NOMO-1 (cell line): Measurements from ENCODE around the gene CCDC51.

ENCODE experiments used
- DNase-seq, 2 experiments: peaks; one replicate each; lab custom pipeline; 2025; ENCODE audit not compliant: unreplicated experiment in 2 of 2; lab: John Stamatoyannopoulos, UW

The CCDC51 gene

DNA sequence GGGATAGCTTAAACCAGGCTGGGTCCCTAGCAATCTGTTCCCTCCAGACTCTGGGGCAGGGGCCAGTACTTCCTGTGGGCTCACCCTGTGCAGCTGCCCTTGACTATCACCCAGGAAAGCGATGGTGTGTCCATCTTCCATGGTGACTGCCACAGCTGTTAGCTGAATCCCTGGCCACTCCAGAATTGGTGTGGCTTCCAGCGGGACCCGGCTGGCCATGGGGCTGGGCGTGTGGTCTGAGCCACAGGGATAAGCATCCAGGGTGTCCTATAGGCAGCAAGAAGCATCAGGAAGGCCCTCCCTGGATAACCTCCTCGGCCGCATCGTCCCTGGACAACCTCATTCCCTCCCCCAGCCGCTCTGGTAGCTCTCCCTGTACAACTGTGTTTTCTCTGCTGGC lies 17.2 kb downstream of the CCDC51 start:
- no peak for DNase-seq

DNA sequence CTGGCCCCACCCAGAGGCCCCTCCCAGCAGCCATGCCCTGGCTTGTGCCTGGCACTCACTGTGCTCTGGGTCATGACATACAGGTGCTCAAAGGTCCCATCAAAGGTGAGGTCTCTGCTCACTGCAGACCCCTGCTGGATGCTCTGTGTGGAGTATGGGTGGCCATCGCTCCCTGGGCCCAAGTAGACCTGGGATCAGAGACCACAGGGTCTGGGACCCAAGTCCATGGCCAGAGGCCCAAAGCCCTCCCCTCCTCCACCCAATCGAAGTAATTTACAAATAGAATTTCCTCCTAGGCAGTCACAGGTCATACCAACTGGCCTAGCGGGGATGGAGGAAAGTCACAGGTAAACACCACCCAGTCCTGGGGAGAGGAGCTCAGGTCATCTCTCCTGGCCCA lies 17.6 kb downstream of the CCDC51 start:
- no peak for DNase-seq

DNA sequence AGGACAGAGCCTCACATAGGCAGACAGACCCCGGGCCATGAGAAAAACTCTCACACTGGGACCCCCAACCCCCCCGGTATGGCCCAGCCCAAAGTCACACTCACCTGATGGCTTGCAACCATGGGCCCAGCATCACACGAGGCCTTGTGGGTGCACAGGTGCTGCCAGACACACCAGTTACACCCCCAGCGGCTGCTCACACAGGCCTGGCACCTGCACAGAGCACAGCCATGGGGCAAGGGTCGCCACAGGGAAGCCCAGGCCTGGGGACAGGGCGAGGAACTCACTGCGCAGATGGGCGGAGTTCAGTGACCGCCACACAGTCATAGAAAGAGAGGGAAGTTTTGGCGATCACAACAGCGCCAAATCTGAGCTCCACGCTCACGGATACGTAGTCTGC lies 19.4 kb downstream of the CCDC51 start:
- DNase-seq = no peak

DNA sequence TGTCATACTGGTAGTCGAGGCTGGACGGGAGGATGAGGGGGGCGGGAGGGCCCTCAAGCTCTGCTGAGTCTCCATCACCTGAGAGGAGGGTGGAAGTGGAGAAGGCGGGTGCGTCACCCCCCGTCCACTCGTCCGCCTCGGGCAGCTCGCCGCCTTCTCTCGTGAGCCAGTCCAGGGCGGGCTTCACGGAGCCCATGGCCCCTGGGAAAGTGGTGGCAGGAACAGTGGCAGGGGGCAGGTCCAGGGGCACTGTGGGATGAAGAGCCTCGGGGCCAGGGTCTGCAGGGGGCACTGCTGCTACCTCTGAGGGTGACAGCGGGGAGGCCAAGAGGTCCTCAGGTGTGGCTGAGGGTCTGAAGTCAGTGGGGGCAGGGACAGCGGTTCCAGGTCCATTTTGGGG lies 20.3 kb downstream of the CCDC51 start:
- no peak for DNase-seq

DNA sequence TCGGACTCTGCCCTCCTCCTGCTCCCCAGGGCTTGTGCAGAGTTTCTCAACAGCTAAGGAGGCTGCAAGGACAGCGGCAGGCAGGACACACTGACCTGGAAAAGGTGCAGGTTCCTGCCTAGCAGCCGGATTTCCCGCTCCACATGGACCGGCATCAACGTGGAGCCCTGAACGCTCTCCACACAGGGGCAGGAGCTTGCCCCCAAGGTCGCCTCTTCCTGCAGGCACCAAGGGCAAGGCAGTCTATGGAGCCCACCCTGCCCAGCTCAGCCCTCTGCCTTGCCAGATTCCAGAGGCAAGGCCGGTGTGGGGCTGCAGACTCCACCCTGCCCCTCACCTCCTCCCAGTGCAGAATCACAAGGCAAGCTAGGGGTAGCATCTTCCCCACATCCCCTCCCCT lies 20.8 kb downstream of the CCDC51 start:
- DNase-seq = no peak

DNA sequence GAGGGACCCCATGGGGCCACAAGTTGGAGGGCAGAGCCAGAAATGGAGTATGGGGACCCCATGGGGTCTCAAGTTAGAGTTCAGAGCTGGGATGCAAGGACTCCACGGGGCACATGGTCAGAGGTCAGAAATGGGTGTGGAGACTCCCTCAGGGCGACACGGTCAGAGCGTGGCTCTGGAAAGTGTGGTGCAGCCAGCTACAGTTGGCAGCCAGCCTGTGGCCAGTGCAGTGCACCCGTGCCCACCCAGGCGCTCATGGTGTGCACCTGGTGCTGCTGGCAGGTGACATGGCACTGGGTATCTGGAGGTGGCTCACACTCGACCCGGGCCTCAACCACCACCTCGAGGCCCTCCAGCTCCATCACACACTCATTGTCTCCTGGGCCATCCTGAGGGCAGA lies 21.3 kb downstream of the CCDC51 start:
- DNase-seq = no peak

DNA sequence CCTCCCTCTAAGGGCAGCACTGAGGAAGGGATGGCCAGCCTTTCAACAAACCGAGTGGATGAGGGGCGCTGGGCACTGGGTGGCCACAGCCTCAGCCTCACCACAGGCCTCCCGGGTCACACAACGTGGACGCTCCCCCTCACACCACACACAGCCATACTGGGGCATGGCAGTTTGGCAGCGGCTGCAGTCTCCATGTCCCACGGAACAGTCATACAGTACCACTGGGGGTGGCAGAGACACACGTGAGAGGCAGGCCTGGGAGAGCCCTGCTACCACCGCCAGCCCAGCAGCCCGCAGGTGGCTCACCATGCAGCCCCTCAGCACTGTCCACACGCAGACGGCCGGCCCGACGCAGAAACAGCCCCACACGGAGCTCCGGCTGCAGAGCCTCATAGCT lies 21.8 kb downstream of the CCDC51 start:
- DNase-seq = no peak

DNA sequence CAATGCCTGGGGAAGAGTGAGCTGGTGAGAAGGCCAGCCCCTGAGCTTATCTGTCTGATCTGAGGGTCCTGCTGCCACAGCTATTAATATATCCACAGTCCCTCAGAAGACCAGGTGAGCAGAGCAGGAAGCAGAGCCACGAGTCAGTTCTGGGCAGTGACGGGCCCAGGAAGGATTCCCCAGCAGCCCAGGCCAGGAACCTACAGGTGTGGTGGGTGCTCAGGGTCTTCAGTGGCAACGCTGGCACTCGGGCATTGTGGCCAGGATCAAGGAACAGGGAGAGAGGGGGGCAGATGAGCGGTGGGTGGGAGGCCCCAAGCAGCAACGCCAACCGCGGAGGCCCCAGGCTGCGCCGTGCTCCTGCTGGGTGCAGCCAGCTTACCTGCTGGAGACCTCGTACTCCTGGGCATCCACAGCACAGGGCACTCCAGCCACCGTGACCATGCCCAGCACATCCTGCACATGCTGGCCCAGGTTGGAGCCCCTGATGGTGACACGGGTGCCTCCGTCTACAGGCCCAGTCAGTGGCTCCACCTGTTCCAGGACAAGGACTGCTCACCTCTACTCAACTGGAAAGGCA lies 22.3 kb downstream of the CCDC51 start:
- no peak for DNase-seq

DNA sequence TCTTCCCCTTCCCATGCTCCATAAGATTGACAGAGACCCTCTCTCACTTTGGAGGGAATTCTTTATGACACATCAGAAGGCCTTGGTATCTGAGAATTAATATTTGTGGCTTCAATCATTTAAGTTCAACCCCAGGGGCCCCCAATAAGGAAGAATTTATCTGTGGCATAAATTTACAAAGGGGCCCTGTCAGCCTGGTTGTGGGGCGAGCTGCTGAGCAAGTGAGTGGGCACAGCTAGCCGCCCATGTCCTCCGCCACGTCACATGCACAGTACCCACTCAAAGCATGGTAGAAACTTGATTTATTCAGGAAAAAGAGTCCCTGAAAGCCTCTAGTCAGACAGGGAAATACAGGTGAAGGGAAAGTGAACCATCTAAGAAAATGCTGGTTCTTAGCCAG lies 23.4 kb downstream of the CCDC51 start:
- no peak for DNase-seq

DNA sequence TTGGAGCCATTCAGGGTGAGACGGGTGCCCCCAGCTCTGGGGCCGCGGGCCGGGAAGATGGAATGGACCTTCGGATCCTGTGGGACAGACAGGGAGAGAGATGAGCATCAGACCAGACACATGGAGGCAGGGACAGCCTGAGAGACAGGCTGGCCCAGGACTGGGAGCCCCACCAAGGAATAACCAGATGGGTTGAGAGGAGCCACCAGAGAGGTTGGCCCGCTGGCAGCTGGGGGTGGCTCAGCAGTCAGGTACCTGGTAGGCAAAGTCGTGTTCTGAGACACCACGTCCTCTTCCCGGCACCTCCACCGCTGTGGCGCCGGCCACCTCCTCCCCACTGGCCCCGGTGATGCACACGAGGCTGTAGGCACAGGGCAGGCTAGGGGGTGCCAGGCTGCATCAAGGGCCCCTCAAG lies 23.8 kb downstream of the CCDC51 start:
- no peak for DNase-seq

DNA sequence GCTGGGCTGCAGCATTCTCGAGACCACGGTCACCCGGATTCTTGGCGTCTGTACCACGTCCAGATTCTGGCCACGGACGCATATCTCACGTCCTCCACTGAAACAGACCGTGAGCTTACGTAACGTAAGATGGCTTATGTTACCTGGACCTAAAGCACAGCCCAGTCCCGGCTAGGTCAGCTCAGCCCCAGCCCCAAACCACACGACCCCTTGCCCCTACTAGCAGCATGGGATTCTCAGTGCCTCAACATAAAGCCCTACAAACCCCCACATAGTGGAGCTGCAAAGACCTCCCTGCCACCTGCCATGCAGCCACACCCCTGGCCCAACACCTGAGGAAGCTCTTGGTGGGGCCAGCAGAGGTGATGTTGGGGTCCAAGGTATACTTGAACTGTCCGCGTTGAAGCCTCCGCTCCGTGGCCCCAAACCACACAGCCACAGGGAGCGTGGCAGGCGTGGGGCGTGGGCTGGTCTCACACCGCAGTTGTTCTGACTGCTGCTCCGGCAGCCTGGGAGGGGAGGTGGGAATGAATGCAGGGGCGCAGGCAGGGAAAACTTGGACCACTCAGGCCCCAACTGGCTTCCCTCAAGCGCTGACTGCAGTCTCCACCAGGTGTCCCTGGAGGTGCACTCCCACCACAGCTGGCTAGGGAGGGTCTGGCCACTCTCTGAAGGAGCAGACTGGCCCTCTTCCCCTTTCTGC lies 24.5 kb downstream of the CCDC51 start:
- no peak for DNase-seq

DNA sequence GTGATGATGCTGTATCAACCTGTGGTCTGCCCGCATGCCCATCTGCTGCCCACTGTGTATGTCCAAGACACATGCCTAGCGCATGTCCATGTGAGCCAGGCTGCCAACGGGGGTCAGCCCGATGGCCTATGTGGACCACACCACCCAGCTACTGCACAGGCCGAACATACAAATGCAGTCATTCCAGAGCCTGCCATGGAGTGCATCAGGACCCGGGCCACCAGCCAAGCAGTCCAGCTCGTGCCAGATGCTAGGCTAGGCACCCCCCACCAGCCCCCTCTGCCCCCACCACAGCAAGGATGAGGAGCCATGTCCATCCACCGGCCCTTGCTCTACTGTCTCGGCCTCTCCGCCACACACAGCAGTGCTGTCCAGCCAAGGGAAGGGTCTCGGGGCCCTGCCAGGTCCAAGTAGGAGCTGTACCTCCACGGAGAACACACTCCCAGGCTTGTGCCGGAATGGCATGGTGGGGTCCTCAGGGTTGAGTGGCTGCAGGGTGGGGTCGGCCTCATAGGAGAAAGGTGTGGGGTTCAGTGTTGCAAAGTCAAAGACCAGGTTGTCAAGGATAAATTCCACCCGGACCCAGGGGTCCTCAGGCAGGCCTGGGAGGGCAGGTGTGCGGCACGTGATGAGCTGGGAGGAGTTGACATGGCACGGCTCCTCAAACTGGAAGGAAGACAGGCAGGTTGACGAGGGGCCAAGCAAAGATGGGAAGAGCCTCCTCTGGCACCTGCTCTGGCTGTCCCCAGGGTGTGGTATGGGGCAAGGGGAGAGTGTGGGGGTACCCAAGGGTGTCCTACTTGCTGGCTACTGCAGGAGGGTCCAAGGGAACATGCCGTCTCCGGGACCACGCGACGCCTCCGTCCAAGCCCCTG lies 25.3 kb downstream of the CCDC51 start:
- DNase-seq = no peak

DNA sequence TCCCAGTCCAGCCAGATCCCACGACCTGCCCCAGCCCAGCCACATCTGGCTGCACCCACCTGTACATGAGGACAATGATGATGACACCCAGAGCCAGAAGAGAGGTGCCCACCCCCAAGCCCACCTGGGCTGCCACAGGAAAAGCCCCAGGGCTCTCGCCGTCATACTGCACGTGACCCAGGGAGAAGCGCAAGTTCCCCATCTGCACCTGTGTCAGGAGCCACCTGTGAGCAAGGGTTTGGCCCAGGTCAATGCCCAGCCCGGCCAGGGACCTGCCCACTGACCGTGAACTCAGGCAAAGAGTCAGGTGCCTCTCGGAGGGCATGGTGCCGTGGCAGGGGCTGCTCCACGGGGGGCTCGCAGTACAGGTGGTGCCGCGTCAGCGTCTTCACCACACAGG lies 26.3 kb downstream of the CCDC51 start:
- no peak for DNase-seq

DNA sequence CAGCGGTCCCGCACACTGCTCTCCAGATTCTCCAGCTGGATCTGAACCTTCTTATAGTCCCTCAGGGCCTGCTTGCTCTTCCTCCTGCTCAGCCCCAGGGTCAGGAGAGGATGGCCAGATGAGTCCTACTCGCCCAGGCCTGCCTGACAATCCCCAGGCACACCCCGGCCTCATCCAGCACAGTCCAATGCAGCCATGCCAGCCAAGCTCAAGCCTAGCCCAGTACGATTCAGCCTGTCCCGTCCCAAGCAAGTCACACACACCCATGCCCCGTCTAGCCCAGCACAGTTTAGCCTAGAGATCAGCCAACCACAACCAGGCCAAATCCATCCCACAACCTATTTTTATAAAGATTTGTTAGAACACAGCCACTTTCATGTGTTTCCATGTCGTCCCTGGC lies 26.8 kb downstream of the CCDC51 start:
- DNase-seq = no peak

DNA sequence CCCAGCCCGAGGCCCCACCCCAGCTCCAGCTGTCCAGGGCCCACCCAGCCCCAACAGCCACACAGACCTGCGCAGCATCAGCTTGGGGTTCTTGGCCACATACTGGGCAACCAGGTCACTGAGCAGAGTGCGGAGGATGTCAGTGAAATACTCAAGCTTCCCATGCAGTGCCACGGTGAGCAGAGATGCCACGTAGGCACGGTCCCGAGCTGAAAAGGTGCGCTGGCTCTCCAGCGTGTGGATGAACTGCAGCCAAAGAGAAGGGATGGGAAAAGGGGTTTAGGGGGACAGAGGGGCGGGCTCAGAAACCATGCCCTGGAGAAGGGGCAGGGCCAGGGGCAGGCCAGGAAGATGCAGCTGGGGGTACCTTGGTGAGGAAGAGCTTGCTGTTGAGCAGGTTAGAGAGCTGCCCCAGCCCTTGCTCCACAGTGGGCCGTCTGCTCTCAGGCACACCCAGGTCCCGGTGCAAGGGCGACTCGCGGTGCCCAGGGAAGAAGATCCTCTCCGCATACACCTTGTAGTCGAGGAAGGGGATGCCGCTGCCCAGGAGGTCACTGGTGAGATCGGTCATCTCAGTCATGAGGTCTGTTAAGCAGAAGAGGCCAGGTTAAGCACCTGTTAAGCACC lies 27.4 kb downstream of the CCDC51 start:
- no peak for DNase-seq

DNA sequence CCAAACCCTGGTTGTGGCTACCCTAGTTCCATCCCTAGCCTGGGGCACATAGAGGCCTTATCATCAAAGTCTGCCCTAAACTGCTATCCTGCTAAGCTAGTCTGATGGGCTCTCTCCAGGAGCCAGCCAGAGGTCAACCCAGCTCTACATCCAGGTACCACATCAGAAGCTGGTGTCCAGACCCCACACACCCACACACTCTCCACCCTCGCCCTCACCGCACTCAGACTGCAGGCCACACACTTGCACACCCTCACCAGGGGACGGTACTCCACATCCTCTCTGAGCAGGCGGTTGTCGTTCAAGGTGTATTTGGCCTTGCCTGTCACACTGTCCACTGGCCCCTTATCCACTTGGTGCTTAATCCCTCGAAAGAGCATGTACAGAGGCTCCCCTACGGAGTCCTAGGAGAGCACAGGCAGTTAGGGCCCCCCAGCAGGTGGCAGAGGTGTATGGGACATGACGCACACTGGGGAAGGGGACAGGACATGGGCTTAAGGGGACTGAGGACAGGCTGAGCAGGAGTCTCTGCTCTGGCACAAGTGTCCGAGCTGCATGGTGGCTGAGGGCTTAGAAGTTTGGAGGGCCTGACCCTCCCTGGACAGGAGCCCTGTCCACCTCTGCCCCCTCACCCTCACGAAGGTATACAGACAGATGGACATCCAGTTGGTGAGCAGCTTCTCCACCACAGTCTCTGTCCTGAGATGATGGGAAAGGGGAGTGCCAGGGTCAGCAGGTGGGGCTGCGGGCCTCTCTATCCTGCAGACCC lies 28.1 kb downstream of the CCDC51 start:
- no peak for DNase-seq

DNA sequence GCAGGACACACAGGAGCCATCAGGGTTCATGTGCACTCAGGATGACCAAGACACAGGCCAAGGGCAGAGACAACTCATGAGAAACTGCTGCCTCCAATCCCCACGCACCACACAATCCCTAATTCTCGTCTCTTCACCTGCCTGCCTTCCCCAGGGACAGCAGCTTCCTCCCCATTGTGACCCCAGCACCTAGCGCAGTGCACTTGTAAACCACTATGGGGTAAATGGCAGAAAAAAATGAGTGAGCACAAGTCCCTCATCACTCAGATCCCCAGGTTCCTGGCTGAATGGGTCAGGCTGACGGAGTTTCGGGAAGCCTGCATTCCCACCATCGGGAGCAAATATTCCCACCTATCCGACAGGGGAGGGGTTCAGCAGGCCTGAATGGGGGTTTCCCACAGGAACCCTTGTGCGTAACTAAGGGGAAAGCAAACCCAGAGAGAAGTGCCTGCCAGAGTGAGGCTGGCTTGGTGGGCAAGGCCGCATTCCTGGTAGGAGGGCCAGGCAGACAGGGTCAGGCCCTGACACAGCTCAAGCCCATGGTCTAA lies 28.8 kb downstream of the CCDC51 start:
- DNase-seq = no peak

DNA sequence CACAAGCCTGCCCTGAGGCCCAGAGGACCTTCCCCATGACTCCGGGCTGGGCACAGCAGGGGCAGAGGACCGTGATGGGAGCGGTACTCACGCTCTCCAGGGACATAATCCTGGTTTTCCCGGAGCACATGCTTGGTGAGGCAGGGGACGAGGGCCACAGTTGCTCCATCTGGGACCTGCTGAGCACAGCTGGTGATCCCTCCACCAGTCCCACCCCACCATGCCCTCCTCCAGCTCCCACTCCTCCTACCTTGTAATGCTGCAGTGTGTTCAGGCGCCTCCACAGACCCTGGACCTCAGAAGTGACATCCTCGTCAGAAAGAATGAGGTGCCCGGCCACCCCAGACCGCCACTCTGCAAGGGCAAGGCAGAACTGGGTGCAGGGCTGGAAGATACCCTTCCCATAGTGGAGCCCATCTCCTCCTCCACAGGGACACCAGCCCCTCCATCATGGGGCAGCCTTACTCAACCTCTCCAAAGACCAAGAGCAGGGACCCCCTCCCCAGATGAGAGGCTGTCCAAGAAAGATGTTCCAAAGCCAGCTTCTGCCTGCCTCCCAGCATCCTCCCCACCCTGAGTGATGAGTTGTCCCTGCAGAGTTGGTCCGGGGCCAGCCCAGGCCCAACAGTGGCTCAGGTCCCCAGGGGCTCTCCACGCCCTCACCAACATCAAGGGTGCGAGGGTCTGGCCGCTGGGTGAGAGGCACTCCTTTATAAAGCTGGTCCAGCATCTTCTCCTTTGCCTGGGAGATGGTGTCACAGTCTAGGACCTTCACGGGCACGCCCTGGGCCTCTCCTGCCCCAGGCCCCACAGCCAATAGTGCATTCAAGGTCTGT lies 29.5 kb downstream of the CCDC51 start:
- no peak for DNase-seq
